LNCaP clone FGC (cell line): Measurements from ENCODE around the gene EMD.

Experiments
- DNase-seq: peaks from one replicate; pipeline ENCODE4 v3.0.0-alpha.2; 2011; ENCODE audit warnings: low read depth
- H3K4me3 ChIP-seq: 2 replicates; pipeline ENCODE4 v1.5.1; 2011; ENCODE audit warnings: mild to moderate bottlenecking, low read depth, low read length, control low read depth
- TF ChIP-seq, protein P1 (sequence below): IDR thresholded peaks from 2 replicates; pipeline ENCODE4 v1.5.1; 2012; ENCODE audit warnings: mild to moderate bottlenecking; ENCODE audit not compliant: control insufficient read depth, insufficient read depth; ENCODE audit errors: extremely low read depth

The EMD gene

DNA sequence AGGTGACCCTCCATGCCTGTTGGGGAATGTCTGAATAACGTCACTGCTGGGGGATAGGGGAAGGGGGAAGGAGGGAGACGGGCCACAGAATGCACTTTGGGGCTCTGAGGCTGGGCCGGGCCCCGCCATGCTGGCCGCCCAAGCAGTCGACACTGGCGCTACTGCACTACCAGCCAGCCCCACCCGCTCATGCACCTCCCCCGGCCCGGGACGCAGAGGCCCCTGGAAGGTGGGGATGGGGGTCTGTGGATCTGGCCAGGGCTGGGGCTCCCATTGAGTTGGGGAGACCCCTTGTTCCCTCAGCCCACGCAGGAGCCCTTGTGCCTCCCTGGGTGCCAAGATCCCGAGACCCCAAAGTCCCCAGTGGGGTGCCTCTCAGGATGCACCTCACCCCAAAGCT lies 22.5 kb upstream of the EMD start:
- H3K4me3 ChIP-seq: no peak overlapping the region
- DNase-seq: no peak
- TF ChIP-seq, protein P1, sequence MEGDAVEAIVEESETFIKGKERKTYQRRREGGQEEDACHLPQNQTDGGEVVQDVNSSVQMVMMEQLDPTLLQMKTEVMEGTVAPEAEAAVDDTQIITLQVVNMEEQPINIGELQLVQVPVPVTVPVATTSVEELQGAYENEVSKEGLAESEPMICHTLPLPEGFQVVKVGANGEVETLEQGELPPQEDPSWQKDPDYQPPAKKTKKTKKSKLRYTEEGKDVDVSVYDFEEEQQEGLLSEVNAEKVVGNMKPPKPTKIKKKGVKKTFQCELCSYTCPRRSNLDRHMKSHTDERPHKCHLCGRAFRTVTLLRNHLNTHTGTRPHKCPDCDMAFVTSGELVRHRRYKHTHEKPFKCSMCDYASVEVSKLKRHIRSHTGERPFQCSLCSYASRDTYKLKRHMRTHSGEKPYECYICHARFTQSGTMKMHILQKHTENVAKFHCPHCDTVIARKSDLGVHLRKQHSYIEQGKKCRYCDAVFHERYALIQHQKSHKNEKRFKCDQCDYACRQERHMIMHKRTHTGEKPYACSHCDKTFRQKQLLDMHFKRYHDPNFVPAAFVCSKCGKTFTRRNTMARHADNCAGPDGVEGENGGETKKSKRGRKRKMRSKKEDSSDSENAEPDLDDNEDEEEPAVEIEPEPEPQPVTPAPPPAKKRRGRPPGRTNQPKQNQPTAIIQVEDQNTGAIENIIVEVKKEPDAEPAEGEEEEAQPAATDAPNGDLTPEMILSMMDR: no peak

DNA sequence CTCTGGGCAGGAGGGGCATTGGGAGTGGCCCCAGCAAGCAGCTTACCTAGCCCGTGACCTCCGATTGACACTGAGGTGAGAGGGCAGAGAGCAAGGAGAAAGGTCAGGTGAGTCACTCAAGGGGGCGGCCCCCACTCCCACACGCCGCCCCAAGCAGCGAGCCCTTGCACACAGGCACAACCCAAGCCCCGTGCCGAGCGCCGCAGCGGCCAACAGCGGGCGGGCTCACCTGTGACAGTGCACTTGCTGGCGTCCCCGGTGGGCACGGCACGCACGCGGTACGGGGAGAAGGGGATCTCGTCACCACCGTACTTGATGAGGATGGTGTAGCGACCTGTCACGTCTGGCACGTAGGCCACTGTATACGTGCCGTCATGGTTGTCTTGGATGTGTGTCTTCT lies 21.9 kb upstream of the EMD start:
- DNase-seq: no peak
- no peak overlapping the region for H3K4me3 ChIP-seq
- TF ChIP-seq, protein P1: no peak

DNA sequence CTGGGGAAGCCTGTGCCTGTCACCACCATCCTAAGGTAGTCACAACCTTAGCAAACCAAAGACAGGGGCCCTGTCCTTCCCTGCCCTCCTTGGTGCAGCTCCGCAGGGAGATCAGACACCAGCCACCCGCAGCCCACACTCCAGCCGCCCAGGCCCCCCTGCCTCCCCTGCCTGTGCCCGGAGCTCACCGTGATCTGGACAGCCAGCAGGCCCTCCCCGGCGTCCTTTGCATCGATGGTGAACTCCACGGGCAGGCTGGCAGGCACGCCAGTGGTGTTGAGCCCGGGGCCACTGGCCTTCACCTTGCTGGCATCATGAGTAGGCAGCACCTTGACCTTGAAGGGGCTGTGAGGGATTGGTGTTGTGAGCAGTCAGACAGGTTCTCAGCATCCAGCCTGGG lies 21.1 kb upstream of the EMD start:
- TF ChIP-seq, protein P1: no peak
- no peak for DNase-seq
- H3K4me3 ChIP-seq: no peak overlapping the region

DNA sequence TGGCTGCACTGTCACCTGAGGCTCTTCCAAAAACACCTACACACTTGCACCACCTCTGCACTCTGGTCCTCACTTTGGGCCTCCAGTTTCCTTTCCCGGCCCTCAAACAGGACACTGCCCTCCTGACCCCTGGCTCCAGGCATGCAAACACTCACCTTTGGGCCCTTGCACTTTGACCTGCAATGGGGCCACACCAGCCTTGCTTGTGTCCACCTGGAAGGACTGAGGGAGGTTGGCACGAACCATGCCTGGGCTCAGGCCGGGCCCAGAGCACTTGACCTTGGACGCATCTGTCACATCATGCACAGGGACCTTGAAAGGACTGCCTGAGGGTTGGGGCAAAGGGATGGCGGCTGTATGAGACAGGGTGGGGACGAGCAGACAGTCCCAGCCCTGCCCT lies 20.3 kb upstream of the EMD start:
- DNase-seq: no peak
- TF ChIP-seq, protein P1: no peak
- no peak overlapping the region for H3K4me3 ChIP-seq

DNA sequence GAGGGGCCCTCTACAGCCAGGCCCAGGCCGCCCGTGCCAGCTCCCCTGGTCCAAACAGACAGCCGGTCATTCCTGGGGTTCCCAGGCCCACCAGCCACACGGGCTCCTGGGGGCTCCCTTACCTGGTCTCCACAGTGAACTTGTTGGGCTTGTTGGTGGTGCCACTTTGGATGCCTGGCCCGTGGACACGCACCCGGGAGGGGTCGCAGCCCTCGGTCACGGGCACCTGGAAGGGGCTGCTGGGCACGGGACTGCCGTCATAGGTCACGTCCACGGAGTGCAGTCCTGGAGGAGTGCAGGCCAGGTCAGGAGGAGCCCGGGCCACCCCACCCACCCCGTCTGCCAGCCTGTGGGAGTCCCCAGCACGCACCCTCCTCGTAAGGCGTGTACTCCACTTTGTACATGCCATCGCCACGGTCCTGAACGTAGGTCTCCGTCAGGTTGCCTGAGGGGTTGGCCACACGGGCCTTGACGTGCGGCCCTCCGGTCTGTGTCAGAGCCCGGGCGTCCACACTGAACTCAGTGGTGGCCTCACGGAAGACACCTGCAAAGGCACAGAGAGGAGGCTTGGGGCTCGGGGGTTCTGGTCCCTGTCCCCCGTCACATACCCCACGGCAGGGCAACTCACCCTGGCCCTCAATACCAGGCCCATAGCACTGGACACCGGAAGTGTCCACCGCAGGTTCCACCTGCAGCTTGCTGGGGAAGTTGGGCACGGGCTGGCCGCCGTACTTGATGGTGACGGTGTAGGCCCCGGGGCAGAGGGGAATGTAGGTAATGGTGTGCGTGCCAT lies 19.5 kb upstream of the EMD start:
- TF ChIP-seq, protein P1: no peak
- no peak overlapping the region for H3K4me3 ChIP-seq
- no peak for DNase-seq

DNA sequence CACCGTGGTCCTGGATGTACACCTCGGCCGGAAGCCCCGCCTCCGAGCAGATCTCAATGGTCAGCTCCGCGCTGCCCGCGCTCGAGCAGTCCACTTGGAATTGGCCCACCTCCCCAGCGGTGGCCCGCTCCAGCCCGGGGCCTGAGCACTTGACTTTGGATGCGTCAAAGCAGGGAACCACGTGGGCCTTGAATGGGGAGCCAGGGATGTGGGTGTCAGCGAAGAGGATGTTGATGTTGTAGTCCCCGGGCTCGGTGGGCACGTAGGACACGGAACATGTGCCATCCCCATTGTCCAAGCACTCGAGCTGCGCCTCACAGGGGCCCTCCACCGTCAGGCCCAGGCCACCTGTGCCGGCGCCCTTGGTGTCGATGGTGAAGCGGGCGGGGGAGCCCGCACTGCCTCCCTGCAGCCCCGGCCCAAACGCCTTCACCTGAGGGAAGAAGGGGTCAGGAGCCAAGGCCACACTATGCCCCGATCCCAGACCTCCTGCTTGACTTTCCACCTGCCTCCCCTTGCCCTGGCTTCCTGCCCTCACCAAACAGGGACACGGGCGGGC lies 18.9 kb upstream of the EMD start:
- H3K4me3 ChIP-seq: no peak overlapping the region
- no peak for DNase-seq
- TF ChIP-seq, protein P1: no peak
